Measurements from ENCODE around the gene SLC5A4.
"Not testable (repeated sequence)": the region's sequence is repeated elsewhere in the genome, so short reads cannot be mapped to it uniquely, and the experiment has no call there.

The SLC5A4 gene

DNA sequence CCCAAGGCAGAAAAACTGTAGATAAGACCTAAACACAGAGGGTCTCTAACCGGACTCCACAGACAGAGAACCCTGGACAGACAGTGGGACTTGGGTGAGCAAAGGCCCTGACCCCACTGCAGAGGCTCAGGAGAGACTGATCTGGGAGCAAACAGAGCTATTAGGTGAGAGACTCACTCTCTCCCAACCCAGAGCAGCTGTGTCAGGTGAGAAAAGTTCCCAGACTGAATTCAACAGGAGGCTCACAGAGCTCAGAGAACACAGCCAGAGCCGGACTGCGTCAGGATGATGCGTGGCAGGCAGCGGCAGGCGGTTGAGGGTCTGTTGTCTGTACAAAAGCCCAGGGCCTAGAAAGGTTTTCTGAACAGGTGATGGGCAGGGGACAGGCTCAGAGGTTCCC is 55.8 kb downstream of the SLC5A4 start:
- no peak for DNase-seq

DNA sequence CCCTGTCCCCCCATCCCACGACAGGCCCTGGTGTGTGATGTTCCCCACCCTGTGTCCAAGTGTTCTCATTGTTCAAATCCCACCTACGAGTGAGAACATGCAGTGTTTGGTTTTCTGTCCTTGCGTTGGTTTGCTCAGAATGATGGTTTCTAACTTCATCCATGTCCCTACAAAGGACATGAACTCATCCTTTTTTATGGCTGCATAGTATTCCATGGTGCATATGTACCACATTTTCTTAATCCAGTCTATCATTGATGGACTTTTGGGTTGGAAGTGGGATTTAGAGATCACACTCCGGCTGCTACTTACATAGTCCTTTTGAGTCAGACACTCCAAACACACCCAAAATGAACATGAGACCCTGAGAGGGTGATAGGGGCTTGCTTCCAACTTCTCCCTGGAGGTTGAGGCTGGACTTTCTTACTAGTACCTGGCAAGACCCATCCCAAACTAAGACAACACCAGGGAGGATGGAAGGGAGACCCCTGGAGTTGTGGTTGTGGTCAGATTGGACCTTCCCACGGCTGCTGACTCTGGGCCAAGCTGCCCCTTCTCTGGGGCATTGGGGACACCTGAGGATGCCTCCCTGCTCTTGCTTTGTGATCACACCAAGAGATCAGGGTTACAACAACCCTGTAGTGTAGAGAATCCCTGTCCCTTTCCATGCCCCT is 57.5 kb downstream of the SLC5A4 start:
- DNase-seq, result not testable (repeated sequence)

DNA sequence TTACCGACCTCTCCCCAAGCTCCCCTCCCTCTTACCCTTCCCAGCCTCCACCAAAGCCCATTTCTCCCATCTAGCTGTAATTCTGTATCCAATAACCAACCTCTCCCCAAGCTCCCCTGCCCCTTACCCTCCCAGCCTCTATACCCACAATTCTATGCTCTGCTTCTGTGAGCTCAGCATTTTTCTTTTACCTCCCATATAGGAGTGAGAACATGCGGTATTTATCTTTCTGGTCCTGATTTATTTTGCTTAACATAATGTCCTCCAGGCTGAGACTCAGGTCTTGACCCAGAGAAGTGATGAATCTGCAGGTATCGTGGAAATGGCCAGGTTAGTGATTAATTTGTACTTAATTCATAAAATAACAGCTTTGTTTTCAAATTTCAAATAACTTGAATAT is 59.2 kb downstream of the SLC5A4 start:
- DNase-seq, result not testable (repeated sequence)

DNA sequence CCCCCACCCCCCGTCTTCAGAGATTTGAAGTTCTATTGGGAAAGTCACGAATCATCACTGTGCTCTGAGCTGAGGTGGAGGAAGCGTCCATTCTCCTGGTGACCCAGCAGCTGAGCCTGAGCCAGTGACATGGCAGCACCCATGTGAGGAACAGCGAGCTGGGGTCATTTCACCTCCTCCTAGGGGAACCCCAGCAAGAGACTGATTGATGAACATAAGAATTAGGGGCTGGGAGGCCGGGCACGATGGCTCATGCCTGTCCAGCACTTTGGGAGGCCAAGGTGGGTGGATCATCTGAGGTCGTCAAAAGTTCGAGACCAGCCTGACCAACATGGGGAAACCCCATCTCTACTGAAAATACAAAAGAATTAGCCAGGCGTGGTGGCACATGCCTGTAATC is 61.8 kb downstream of the SLC5A4 start:
- DNase-seq, result not testable (repeated sequence)

DNA sequence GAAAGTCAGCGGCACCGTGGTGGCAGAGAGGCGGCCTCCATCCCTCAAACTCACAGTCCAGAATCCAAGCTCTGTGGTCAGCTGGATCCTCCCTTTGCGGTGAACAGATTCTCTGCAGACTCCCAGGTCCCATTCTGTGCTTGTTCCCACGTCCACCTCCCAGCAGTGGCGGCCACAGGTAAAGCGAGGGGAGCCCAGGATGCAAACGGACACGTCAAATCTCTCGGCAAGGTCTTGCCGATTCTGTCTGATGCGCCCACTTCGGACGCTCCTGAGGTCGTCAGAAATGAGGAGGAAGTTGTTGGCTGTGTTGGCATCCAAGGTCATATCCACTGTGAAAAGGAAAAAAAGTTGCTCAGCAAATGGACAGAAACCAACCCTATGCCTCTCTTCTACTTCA is 64.1 kb downstream of the SLC5A4 start:
- not testable (repeated sequence) for DNase-seq

DNA sequence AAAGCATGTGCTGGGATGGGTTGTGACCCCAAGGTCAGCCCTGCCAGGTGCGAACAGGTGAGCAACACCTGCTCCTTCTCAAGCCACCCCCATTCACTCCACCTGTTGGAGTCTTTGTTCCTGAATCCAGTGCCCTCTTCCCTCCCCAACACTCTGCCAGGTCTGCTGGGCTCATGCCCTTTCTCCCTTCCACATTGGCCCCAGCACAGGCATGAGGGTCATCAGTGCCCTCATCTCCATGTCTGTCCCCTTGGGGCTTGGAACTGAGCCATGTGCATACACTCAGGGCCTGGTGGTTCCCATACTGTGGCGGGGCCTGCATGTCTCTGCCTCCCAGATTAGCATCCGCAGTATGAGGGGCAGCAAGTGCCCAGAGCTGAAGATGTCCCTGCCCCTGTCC is 69.3 kb downstream of the SLC5A4 start:
- DNase-seq, result no peak

DNA sequence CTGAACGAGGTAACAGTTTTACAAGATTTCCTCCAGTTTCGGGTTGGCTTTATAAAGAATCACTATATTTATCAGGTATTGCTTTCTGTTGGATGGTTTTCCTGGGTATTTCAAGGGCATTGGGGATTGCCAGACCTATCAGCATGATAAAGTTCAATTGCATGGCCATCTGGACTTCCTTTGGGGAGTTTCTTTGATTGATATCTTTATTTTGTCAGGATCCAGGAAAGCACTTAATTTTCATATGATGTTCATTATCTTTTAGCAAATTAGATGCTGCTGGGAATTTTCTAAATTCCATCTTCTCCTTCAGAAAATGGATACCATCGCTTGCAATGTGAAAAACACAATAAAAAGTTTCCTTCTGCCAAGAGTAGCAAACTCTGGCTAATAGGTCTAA is 71.5 kb downstream of the SLC5A4 start:
- no peak for DNase-seq

DNA sequence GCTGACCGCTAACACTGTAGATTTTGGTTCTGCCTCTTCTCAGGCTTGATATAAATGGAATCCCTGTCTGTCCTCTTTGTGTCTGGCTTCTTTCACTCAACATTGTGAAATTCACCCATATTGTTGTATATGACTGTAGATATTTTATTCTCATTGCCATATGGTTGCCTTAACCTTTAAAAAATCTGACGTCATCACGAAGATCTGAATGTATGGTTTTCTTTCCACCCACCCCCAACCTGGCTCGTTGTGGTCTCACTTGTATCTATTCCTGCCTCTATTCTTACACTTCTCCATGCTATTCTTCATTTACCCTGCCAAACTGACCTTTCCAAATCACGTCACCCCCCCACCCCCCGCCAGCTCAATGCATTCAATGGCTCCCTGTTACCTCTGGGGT is 74.1 kb downstream of the SLC5A4 start:
- DNase-seq, result no peak

DNA sequence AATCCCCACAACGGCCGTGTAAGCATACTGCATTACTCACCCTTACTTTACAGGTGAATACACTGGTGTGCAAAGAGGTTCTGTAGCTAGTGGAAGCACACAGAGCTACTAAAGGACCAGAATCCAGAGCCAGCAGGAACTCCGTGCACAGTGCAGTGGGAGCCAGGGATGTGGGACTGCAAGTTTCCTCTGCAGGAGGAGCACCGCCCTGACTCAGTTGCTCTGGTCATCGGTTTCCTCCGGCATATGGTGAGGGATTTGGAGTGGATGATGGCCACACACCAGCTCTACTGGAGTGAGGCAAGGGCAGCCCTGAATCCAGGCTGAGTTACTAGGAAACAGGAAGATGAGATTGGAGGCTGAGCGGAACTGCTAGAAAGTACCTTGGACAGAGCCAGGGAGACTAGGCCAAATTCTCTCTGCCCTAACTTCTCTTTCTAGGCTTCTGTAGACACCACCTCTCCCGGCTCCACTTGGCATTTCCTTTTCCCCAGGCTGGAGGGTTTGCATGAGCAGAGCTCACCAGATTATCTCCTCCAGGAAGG is 77.9 kb downstream of the SLC5A4 start:
- no peak for DNase-seq

DNA sequence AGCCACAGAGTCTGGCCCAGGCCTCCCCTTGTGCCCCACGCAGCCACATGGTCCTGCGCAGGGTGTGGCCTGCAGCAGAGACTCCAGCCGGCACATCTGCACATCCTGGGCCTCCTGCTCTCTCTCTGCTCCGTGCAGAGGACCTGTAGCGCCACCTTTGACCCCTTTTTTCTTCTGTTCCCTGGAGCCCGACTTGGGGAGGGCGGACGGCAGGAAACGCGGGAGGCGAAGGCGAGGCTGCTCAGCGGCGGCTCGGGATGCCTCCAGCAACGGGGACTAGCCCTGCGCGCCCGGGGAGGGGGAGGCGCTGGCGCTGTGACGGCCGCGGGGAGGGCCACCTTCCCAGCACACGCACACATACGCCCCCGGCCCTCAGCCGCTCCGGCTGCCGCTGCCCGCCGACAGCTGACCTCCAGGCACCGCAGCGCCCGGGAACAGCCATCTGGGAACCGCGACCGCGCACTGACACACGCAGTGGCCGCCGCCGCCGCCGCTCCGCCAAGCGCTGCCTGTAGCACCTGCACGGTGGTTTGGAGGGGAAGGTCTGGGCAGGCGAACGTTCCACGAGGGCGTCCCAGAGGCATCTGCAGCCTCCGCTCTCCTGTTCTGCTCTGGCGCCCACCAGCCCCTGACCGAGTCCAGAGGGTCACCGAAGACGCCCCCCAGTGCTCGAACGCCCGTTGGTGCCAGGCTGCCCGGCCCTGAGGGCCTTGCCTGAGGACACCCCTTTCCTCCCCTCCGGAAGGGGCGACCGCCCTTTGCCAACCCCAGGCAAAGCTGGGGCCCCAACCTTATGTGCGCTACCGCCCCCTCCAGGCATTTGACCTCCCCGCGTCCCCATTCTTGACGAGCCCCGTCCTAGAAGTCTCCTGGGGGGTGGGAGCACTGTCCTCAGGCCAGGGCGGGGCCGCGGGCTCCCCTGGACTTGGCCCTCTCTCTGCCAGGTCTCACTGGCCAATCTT is 79.2 kb downstream of the SLC5A4 start:
- no peak for DNase-seq

DNA sequence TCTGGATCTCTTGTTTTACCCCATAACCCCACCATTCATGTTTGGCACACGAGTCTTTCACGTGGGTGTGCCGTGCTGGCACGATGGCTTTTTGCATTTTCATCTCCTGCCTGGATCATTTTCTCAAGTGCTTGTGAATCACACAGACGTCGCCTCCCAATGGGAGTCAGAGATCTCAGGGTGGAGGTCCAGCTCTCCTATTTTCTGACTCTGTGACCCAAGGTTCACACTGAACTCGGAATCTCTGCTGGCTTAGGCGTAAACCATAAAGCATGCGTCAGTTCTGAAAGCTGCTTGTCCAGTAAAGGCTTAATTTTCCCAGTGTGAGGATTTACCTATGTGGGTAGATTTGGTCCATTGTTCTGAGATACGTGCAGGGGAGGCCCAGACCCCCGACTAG is 80.0 kb downstream of the SLC5A4 start:
- DNase-seq, result no peak
